ENCODE measurements around the gene ABCC1.

Gene ABCC1

DNA sequence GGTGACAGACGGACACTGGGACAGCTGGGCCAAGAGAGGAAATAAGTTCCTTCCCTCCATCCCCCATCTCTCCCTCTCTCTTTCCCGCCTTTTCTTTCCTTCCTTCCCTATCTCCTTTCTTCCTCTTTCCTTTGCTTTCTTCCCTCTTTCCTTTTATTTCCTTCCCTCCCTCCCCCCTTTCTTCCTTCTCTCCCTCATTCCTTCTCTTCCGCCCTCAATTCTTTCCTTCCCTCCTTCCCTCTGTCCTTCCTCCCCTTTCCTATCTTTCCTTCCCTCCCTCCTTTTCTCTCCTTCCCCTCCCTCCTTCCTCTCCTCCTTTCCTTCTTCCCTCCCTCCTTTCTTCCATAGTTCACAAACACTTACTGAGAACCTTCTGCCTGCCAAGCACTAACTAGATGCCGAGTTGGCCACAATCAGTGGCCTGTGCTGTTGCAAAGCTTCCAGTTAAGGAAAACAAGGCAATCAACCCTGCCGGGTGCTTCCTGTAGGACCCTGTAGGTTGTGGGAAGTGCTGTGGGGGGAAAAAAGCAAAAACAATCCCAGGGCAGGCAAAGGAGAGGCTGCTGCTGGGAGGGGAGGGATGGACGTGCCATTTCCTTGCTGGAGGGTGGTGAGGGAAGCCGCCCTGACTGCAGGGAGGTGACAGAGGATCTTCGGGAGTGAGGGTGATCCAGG, 242.2 kb downstream of the ABCC1 start:
- no peak for DNase-seq
